K562 (cell line): ENCODE results near the gene ALKBH3. TPM values are rescaled to one million over a fixed set of nuclear protein-coding genes. Genes with fewer than 3 reads are reported as not detected.

Source experiments
- BMI1 ChIP-seq: fragments of 150-350 bp; IDR thresholded peaks from 2 replicates; pipeline ENCODE4 v1.6.1; 2014; ENCODE audit warnings: low read length
- KLF16 ChIP-seq: IDR thresholded peaks from 2 replicates; pipeline ENCODE4 v1.6.1; 2016; ENCODE audit warnings: antibody characterized with exemption
- NFYB ChIP-seq: IDR thresholded peaks from 2 replicates; pipeline ENCODE4 v1.6.1; 2011; ENCODE audit warnings: mild to moderate bottlenecking, moderate library complexity; ENCODE audit not compliant: insufficient read length; ENCODE audit errors: extremely low read depth
- POLR2AphosphoS2 ChIP-seq: IDR thresholded peaks from 2 replicates; pipeline ENCODE4 v1.6.1; 2012; ENCODE audit warnings: low read length, improper control_type of control experiment
- TBL1XR1 ChIP-seq, 2 experiments: IDR thresholded peaks; 2 replicates each; pipeline ENCODE4 v1.6.1; 2012; ENCODE audit warnings: improper control_type of control experiment in 2 of 2, low read length in 2 of 2, mild to moderate bottlenecking in 1 of 2
- TBP ChIP-seq: optimal IDR thresholded peaks from 2 replicates; pipeline ENCODE3; 2011; ENCODE audit warnings: low read depth, low read length, improper control_type of control experiment
- ZNF165 ChIP-seq: fragments of 250-450 bp; sonication (Bioruptor Pico); IDR thresholded peaks from 2 replicates; pipeline ENCODE4 v1.4.0; 2020; ENCODE audit warnings: borderline replicate concordance
- ZNF778 ChIP-seq: fragments of 450-650 bp; formaldehyde crosslinking; IDR thresholded peaks from 2 replicates; pipeline ENCODE4 v1.4.0; 2020; ENCODE audit warnings: mild to moderate bottlenecking, moderate library complexity
- polyA plus RNA-seq, 8 experiments: library from polyadenylated mRNA; depleted of rRNA in 4 of 8; stranded (reverse) in 5 of 8; unstranded in 3 of 8; fragments of >200 nt; fragmentation: Nextera tagmentation in 2 of 8; fragmentation: Illumina TruSeq in 1 of 8; extraction: Ambion mirVana in 2 of 8; extraction: Trizol in 1 of 8; gene quantifications; 2 replicates each; pipeline versions ENCODE4 v1.2.1 to v1.2.3, GENCODE V29; 2011 to 2014; ENCODE audit warnings: inconsistent platforms in 1 of 8, missing spikeins in 1 of 8
- total RNA-seq, 7 experiments: library from RNA; depleted of rRNA in 6 of 7; stranded (reverse); fragments of >200 nt in 6 of 7; fragmentation: Illumina TruSeq in 2 of 7; extraction: Trizol in 2 of 7; gene quantifications; 2 replicates each; pipeline versions ENCODE4 v1.2.1 to v1.2.3, GENCODE V29; 2011 to 2021; ENCODE audit warnings: low replicate concordance in 1 of 7
- TF ChIP-seq, protein P1 (sequence below), 2 experiments: fragments of 450-650 bp in 1 of 2; sonication (generic) in 1 of 2; formaldehyde crosslinking in 1 of 2; IDR thresholded peaks; 2 replicates each; pipeline versions ENCODE4 v1.7.1 to v1.9.0; 2016 to 2022; ENCODE audit warnings: inconsistent platforms in 1 of 2, mild to moderate bottlenecking in 1 of 2, missing genetic modification reagents in 1 of 2
- TF ChIP-seq, protein P2 (sequence below): sonication (generic); formaldehyde crosslinking; IDR thresholded peaks from 2 replicates; pipeline ENCODE4 v1.9.0; 2022; ENCODE audit warnings: mild to moderate bottlenecking, missing genetic modification reagents
- TF ChIP-seq, protein P3 (sequence below): sonication (generic); formaldehyde crosslinking; IDR thresholded peaks from 2 replicates; pipeline ENCODE4 v1.8.1; 2023; ENCODE audit warnings: mild to moderate bottlenecking, missing genetic modification reagents, moderate library complexity
- TF ChIP-seq, protein P4 (sequence below): fragments of 250-450 bp; sonication (Bioruptor Pico); IDR thresholded peaks from 2 replicates; pipeline ENCODE4 v1.6.1; 2021; ENCODE audit warnings: mild to moderate bottlenecking
- TF ChIP-seq, protein P5 (sequence below): fragments of 250-450 bp; sonication (Bioruptor Pico); IDR thresholded peaks from 2 replicates; pipeline ENCODE4 v1.4.0; 2020; ENCODE audit warnings: mild to moderate bottlenecking, moderate library complexity

ALKBH3 gene
- total and polyA plus RNA-seq, 9 of the 15 experiments (the other 6 are each of a cell fraction or from before 2014, with no cell fraction given) = 16.0 to 49.9 (median 36.5) TPM

DNA sequence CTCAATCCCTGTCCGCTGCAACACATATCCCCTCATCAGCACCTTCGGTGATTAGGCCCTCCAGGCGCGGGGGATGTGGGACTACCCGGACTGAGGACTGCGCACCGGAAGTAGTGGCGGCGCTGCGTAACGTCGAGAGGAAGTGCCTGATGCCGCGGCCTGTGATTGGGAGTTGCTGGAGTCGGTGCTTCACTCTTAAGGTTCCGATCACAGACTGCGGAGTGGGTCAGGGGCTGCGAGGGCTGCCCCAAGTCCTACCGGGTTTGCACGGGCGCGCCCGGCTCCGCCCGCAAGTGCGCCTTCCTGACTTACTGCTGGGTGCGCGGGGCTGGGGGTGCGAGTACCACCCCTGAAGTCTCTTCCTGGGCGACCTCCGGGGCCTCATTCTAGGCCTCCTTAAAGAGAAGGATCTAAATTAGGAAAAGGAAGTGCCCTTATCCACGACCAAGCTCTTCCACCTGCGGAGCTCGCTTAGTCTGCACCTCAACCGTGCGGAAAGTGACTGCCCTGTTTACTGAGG lies at the start of gene ALKBH3 (continued):
- TF ChIP-seq, protein P1, sequence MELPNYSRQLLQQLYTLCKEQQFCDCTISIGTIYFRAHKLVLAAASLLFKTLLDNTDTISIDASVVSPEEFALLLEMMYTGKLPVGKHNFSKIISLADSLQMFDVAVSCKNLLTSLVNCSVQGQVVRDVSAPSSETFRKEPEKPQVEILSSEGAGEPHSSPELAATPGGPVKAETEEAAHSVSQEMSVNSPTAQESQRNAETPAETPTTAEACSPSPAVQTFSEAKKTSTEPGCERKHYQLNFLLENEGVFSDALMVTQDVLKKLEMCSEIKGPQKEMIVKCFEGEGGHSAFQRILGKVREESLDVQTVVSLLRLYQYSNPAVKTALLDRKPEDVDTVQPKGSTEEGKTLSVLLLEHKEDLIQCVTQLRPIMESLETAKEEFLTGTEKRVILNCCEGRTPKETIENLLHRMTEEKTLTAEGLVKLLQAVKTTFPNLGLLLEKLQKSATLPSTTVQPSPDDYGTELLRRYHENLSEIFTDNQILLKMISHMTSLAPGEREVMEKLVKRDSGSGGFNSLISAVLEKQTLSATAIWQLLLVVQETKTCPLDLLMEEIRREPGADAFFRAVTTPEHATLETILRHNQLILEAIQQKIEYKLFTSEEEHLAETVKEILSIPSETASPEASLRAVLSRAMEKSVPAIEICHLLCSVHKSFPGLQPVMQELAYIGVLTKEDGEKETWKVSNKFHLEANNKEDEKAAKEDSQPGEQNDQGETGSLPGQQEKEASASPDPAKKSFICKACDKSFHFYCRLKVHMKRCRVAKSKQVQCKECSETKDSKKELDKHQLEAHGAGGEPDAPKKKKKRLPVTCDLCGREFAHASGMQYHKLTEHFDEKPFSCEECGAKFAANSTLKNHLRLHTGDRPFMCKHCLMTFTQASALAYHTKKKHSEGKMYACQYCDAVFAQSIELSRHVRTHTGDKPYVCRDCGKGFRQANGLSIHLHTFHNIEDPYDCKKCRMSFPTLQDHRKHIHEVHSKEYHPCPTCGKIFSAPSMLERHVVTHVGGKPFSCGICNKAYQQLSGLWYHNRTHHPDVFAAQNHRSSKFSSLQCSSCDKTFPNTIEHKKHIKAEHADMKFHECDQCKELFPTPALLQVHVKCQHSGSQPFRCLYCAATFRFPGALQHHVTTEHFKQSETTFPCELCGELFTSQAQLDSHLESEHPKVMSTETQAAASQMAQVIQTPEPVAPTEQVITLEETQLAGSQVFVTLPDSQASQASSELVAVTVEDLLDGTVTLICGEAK (IDR thresholded peaks at IDR 0.05) = peak; percentile 99
- TF ChIP-seq, protein P1 (CRISPR knock-in tag; IDR thresholded peaks at IDR 0.05) = no peak
- no peak for TF ChIP-seq BMI1
- TF ChIP-seq, protein P2, sequence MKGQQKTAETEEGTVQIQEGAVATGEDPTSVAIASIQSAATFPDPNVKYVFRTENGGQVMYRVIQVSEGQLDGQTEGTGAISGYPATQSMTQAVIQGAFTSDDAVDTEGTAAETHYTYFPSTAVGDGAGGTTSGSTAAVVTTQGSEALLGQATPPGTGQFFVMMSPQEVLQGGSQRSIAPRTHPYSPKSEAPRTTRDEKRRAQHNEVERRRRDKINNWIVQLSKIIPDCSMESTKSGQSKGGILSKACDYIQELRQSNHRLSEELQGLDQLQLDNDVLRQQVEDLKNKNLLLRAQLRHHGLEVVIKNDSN (CRISPR knock-in tag) = no peak
- no peak for TF ChIP-seq KLF16
- TF ChIP-seq, protein P3, sequence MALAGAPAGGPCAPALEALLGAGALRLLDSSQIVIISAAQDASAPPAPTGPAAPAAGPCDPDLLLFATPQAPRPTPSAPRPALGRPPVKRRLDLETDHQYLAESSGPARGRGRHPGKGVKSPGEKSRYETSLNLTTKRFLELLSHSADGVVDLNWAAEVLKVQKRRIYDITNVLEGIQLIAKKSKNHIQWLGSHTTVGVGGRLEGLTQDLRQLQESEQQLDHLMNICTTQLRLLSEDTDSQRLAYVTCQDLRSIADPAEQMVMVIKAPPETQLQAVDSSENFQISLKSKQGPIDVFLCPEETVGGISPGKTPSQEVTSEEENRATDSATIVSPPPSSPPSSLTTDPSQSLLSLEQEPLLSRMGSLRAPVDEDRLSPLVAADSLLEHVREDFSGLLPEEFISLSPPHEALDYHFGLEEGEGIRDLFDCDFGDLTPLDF (CRISPR knock-in tag) = no peak
- peak; percentile 48 for TF ChIP-seq TBP
- TF ChIP-seq ZNF165 (CRISPR knock-in tag) = no peak
- TF ChIP-seq POLR2AphosphoS2 = no peak
- no peak for TF ChIP-seq ZNF778 (CRISPR knock-in tag)
- TF ChIP-seq TBL1XR1 (IDR thresholded peaks at IDR 0.05; ENCODE audit: low read length in 2 of 2) = peak; percentile 52 to 99; a peak in 3 of 4 replicates
- TF ChIP-seq, protein P4, sequence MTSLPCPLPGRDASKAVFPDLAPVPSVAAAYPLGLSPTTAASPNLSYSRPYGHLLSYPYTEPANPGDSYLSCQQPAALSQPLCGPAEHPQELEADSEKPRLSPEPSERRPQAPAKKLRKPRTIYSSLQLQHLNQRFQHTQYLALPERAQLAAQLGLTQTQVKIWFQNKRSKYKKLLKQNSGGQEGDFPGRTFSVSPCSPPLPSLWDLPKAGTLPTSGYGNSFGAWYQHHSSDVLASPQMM = no peak
- TF ChIP-seq, protein P5, sequence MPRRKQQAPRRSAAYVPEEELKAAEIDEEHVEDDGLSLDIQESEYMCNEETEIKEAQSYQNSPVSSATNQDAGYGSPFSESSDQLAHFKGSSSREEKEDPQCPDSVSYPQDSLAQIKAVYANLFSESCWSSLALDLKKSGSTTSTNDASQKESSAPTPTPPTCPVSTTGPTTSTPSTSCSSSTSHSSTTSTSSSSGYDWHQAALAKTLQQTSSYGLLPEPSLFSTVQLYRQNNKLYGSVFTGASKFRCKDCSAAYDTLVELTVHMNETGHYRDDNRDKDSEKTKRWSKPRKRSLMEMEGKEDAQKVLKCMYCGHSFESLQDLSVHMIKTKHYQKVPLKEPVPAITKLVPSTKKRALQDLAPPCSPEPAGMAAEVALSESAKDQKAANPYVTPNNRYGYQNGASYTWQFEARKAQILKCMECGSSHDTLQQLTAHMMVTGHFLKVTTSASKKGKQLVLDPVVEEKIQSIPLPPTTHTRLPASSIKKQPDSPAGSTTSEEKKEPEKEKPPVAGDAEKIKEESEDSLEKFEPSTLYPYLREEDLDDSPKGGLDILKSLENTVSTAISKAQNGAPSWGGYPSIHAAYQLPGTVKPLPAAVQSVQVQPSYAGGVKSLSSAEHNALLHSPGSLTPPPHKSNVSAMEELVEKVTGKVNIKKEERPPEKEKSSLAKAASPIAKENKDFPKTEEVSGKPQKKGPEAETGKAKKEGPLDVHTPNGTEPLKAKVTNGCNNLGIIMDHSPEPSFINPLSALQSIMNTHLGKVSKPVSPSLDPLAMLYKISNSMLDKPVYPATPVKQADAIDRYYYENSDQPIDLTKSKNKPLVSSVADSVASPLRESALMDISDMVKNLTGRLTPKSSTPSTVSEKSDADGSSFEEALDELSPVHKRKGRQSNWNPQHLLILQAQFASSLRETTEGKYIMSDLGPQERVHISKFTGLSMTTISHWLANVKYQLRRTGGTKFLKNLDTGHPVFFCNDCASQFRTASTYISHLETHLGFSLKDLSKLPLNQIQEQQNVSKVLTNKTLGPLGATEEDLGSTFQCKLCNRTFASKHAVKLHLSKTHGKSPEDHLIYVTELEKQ (CRISPR knock-in tag) = no peak
- TF ChIP-seq NFYB = peak; percentile 92
